Mesendoderm (in vitro differentiated cells): ENCODE results near the gene HSPB1.
"Not testable (repeated sequence)": the region's sequence is repeated elsewhere in the genome, so short reads cannot be mapped to it uniquely, and the experiment has no call there.

ENCODE experiments used
- DNase-seq: peaks from one replicate; pipeline ENCODE4 v3.0.0; 2013
- H2AK5ac ChIP-seq: 2 replicates; pipeline ENCODE4 v1.6.1; 2013; ENCODE audit warnings: low read length, inconsistent platforms
- H2BK120ac ChIP-seq: 2 replicates; pipeline ENCODE4 v1.6.1; 2013; ENCODE audit warnings: low read depth, mild to moderate bottlenecking, low read length, moderate library complexity, mixed read lengths
- H2BK15ac ChIP-seq: replicated peaks from 2 replicates; pipeline ENCODE4 v1.6.1; 2013; ENCODE audit warnings: low read depth, mild to moderate bottlenecking, moderate library complexity
- H2BK5ac ChIP-seq: 2 replicates; pipeline ENCODE4 v1.6.1; 2013; ENCODE audit warnings: low read length, inconsistent platforms
- H3K18ac ChIP-seq: 2 replicates; pipeline ENCODE4 v1.6.1; 2013; ENCODE audit warnings: mild to moderate bottlenecking, low read length, mixed read lengths
- H3K23ac ChIP-seq: one replicate; pipeline ENCODE4 v1.6.1; 2013; ENCODE audit warnings: low read length
- H3K27ac ChIP-seq: 2 replicates; pipeline ENCODE4 v1.5.1; 2013; ENCODE audit warnings: low read depth, mild to moderate bottlenecking, inconsistent platforms, low read length, moderate library complexity
- H3K27me3 ChIP-seq: 2 replicates; pipeline ENCODE4 v1.6.1; 2013; ENCODE audit warnings: low read length, control low read depth, mild to moderate bottlenecking, inconsistent platforms; ENCODE audit not compliant: insufficient read depth, poor library complexity
- H3K36me3 ChIP-seq: 2 replicates; pipeline ENCODE4 v1.6.1; 2013; ENCODE audit warnings: low read length, inconsistent platforms; ENCODE audit not compliant: control insufficient read depth, insufficient read depth
- H3K4ac ChIP-seq: one replicate; pipeline ENCODE4 v1.6.1; 2013; ENCODE audit warnings: low read depth, mild to moderate bottlenecking, low read length, moderate library complexity
- H3K4me1 ChIP-seq: 2 replicates; pipeline ENCODE4 v1.6.1; 2013; ENCODE audit warnings: low read depth, low read length, inconsistent platforms; ENCODE audit not compliant: control insufficient read depth
- H3K4me2 ChIP-seq: 2 replicates; pipeline ENCODE4 v1.6.1; 2013; ENCODE audit warnings: low read length
- H3K4me3 ChIP-seq: 2 replicates; pipeline ENCODE4 v1.5.1; 2013; ENCODE audit warnings: mild to moderate bottlenecking, low read length
- H3K56ac ChIP-seq: one replicate; pipeline ENCODE4 v1.6.1; 2013; ENCODE audit warnings: low read length
- H3K79me1 ChIP-seq: 2 replicates; pipeline ENCODE4 v1.6.1; 2013; ENCODE audit warnings: low read length, inconsistent platforms
- H3K79me2 ChIP-seq: 2 replicates; pipeline ENCODE4 v1.6.1; 2013; ENCODE audit warnings: mild to moderate bottlenecking, low read length; ENCODE audit not compliant: control insufficient read depth, insufficient read depth
- H3K9ac ChIP-seq: 2 replicates; pipeline ENCODE4 v1.6.1; 2013; ENCODE audit warnings: low read length, inconsistent platforms
- H4K5ac ChIP-seq: one replicate; pipeline ENCODE4 v1.6.1; 2013; ENCODE audit warnings: low read length
- H4K8ac ChIP-seq: one replicate; pipeline ENCODE4 v1.6.1; 2013; ENCODE audit warnings: low read depth, mild to moderate bottlenecking, control low read depth, low read length, moderate library complexity
- WGBS: extraction: QIAGEN DNeasy Blood & Tissue Kit; methylation state at CpG from one replicate; pipeline ENCODE4 v1.1.7; 2013; ENCODE audit warnings: low lambda C conversion rate, missing lambda C conversion rate; ENCODE audit not compliant: insufficient coverage; ENCODE audit errors: extremely low coverage; 5-methylcytosine and 5-hydroxymethylcytosine counted together

HSPB1 gene

DNA sequence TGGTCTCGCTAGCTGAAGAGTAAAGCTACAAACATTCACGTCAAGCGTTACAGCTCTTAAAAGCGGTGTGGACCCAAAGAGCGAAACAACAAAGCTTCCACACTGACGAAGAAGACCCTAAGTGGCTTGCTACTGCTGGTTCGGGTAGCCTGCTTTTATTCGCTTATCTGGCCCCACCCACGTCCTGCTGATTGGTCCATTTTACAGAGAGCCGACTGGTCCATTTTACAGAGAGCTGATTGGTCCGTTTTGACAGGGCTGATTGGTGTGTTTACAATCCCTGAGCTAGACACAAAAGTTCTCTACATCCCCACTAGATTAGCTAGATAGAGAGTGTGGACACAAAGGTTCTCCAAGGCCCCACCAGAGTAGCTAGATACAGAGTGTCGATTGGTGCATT lies 6.4 kb downstream of the HSPB1 start:
- H2AK5ac ChIP-seq, H3K9ac ChIP-seq, H3K27me3 ChIP-seq, H2BK15ac ChIP-seq, H3K4ac ChIP-seq, DNase-seq, H3K27ac ChIP-seq, H2BK120ac ChIP-seq, H3K79me2 ChIP-seq, H3K23ac ChIP-seq, H3K79me1 ChIP-seq, H3K4me2 ChIP-seq, H3K56ac ChIP-seq, H4K5ac ChIP-seq, H3K18ac ChIP-seq, H3K4me3 ChIP-seq, H2BK5ac ChIP-seq, H3K36me3 ChIP-seq, H3K4me1 ChIP-seq, H4K8ac ChIP-seq: not testable (repeated sequence)
- WGBS: no CpG with 5 or more reads among the region's 12 CpGs

DNA sequence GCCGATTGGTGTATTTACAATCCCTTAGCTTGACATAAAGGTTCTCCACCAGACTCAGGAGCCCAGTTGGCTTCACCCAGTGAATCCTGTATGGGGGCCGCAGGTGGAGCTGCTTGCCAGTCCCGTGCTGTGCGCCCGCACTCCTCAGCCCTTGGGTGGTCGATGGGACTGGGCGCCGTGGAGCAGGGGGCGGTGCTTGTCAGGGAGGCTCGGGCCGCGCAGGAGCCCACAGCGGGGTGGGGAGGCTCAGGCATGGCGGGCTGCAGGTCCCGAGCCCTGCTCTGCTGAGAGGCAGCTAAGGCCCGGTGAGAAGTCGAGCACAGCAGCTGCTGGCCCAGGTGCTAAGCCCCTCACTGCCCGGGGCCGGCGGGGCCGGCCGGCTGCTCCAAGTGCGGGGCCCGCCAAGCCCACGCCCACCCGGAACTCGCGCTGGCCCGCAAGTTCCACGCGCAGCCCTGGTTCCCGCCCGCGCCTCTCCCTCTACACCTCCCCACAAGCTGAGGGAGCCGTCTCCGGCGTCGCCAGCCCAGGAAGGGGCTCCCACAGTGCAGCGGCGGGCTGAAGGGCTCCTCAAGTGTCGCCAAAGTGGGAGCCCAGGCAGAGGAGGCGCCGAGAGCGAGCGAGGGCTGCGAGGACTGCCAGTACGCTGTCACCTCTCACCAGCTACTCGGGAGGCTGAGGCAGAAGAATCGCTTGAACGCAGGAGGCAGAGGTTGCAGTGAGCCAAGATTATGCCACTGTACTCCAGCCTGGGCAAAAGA lies 7.0 kb downstream of the HSPB1 start:
- H3K18ac ChIP-seq, H3K56ac ChIP-seq, DNase-seq, H4K8ac ChIP-seq, H3K4me3 ChIP-seq, H2BK120ac ChIP-seq, H3K4me2 ChIP-seq, H2BK5ac ChIP-seq, H3K79me2 ChIP-seq, H3K36me3 ChIP-seq, H3K4me1 ChIP-seq, H2BK15ac ChIP-seq, H2AK5ac ChIP-seq, H3K27me3 ChIP-seq, H3K4ac ChIP-seq, H3K23ac ChIP-seq, H4K5ac ChIP-seq, H3K9ac ChIP-seq, H3K79me1 ChIP-seq, H3K27ac ChIP-seq: not testable (repeated sequence)
- no CpG with 5 or more reads among the region's 50 CpGs for WGBS

DNA sequence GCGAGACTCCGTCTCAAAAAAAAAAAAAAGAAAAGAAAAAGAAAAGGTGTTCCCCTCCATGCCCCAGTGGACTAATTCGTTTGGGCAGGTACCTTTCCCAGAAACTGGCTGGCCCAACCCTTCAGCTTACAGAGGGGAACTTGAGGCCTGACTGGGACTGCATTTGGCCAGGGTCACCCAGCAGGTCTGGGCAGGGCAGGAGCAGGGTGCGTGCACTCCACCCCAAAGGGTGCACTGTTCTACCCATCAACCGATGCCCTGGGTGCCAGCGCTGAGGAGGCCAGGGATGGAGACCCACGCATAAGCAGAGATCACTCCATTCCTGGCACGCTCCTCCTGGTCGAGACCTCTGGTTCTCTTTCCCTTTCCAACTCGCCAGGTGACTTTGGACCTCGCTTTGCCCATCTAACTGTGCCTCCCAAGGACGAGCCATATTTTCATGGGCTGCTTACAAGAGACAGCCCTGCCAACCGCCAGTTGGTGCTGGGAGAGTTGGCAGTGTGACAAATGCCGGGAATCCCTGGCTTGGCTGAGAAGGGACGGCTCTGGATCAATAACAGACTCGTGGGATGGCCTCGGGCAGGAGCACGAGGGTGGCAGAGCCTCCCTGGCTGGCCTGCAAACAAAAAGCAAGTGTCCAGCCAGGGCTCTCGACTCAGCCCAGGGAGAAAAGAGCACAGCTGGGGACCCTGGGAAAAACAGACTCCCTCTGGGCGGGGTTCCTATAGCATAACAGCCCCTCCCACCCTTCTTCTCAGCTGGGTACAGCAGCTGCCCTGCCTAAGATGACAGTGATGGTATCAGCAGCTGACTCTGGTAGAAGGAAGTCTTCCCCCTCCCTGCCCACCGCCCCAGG lies 7.9 kb downstream of the HSPB1 start:
- WGBS: no CpG with 5 or more reads among the region's 21 CpGs
- Histone ChIP-seq H2BK5ac (no peak overlapping the region), H3K36me3 (no peaks in the 10 kb centered on the region), H3K4me3 (no peak overlapping the region), H3K18ac (no peak overlapping the region), H2AK5ac (no peak overlapping the region), H3K4me2 (no peak overlapping the region), H3K4me1 (no peaks in the 10 kb centered on the region), H3K27me3 (no peaks in the 10 kb centered on the region), H3K27ac (no peak overlapping the region), H3K4ac (no peak overlapping the region), H4K8ac (no peak overlapping the region), H3K56ac (no peak overlapping the region), H4K5ac (no peak overlapping the region), H2BK120ac (no peak overlapping the region), H3K79me2 (no peaks in the 10 kb centered on the region), H3K79me1 (no peaks in the 10 kb centered on the region), H3K9ac (no peak overlapping the region), H3K23ac (no peak overlapping the region), H2BK15ac (no peak overlapping the region)
- no peak for DNase-seq

DNA sequence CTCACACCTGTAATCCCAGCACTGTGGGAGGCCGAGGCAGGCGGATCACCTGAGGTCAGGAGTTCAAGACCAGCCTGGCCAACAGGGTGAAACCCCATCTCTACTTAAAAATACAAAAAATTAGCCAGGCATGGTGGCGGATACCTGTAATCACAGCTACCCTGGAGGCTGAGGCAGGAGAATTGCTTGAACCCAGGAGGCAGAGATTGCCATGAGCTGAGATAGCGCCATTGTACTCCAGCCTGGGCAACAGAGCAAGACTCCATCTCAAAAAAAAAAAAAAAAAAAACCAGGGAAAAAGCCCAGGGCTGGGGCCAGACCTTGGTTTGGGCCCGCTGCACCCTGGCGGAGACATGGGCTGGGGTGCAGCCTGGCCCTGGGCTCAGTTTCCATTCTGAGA lies 9.4 kb downstream of the HSPB1 start:
- H3K27ac ChIP-seq, H3K56ac ChIP-seq, H4K8ac ChIP-seq, H3K79me2 ChIP-seq, H3K4me3 ChIP-seq, H2BK120ac ChIP-seq, H3K36me3 ChIP-seq, H3K27me3 ChIP-seq, H3K4me2 ChIP-seq, DNase-seq, H3K4me1 ChIP-seq, H3K79me1 ChIP-seq, H2AK5ac ChIP-seq, H4K5ac ChIP-seq, H3K18ac ChIP-seq, H3K9ac ChIP-seq, H3K23ac ChIP-seq, H2BK15ac ChIP-seq, H2BK5ac ChIP-seq, H3K4ac ChIP-seq: not testable (repeated sequence)
- WGBS: no CpG with 5 or more reads among the region's 6 CpGs

DNA sequence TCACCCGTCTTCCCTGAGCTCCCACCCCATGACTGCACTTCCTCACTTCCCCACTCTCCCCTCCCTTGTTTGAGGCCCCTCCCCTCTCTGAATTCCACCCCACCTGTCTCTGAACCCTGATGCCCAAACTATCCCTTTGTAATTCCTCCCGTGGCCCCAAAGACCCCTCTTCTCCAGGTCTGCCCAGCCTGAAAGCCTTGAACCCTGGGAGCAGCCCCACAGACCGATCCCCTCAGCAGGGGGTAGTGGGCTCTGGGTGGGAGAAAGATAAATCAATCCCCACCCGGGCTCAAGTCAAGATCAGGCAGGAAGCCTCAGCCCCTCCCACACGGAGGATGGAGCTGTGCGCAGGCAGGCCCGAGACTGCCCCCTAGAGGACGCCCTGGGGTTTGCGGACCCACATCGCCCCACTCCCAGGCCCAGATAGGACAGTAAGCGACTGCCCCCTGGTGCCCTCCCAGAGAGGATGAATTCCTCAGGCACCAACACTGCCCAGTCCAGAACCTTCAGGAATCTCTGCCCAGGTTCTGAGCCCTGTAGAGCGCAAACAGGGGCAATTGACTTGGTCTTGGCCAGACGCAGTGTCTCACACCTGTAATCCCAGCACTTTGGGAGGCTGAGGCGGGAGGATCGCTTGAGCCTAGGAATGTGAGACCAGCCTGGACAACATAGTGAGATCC lies 11.7 kb downstream of the HSPB1 start:
- no CpG with 5 or more reads among the region's 15 CpGs for WGBS
- H3K4me2 ChIP-seq: peak overlapping the region; percentile 62
- no peaks in the 10 kb centered on the region for H3K79me1 ChIP-seq
- H3K79me2 ChIP-seq: no peaks in the 10 kb centered on the region
- no peak overlapping the region for H2BK5ac ChIP-seq
- H3K4me3 ChIP-seq: no peak overlapping the region
- H3K4ac ChIP-seq: no peak overlapping the region
- no peak overlapping the region for H2AK5ac ChIP-seq
- no peak overlapping the region for H2BK15ac ChIP-seq
- no peak overlapping the region for H3K23ac ChIP-seq
- H4K5ac ChIP-seq: no peak overlapping the region
- no peak overlapping the region for H2BK120ac ChIP-seq
- H3K27ac ChIP-seq: no peak overlapping the region
- H3K18ac ChIP-seq: no peak overlapping the region
- peak overlapping the region; percentile 75 for H3K56ac ChIP-seq
- no peak overlapping the region for H4K8ac ChIP-seq
- no peaks in the 10 kb centered on the region for H3K27me3 ChIP-seq
- peaks cover 6% of the 10 kb centered on the region for H3K4me1 ChIP-seq
- peak; percentile 95 for DNase-seq
- H3K36me3 ChIP-seq: no peaks in the 10 kb centered on the region
- H3K9ac ChIP-seq: peak overlapping the region; percentile 57
